Measurements from ENCODE around the gene MRTFB. TPM values are rescaled to one million over a fixed set of nuclear protein-coding genes. Genes with fewer than 3 reads are reported as not detected.

Gene MRTFB
- total RNA-seq, 1 donor from 2014 or later: 37.5 TPM

GRCh38 chr16:14131774-14132695 is 60.9 kb downstream of the MRTFB start:
- no peak for DNase-seq (ENCODE audit: low spot score in 2 of 2)
- FAIRE-seq: no peak

GRCh38 chr16:14132696-14133048 is 61.6 kb downstream of the MRTFB start:
- FAIRE-seq: no peak
- no peak for DNase-seq (ENCODE audit: low spot score in 2 of 2)

GRCh38 chr16:14133907-14134306 is 62.8 kb downstream of the MRTFB start:
- DNase-seq (ENCODE audit: low spot score in 2 of 2): no peak
- no peak for FAIRE-seq

GRCh38 chr16:14135704-14136103 is 64.6 kb downstream of the MRTFB start:
- FAIRE-seq (no peak), DNase-seq (ENCODE audit: low spot score in 2 of 2) (no peak)

GRCh38 chr16:14139872-14140271 is 68.8 kb downstream of the MRTFB start:
- no peak for FAIRE-seq
- no peak for DNase-seq (ENCODE audit: low spot score in 2 of 2)

- no peak for FAIRE-seq
- DNase-seq (ENCODE audit: low spot score in 2 of 2): no peak
These were observed 69.8 kb downstream of the MRTFB start for GRCh38 chr16:14140923-14141322.

- no peak for FAIRE-seq
These were observed 75.3 kb downstream of the MRTFB start for GRCh38 chr16:14146445-14146844.

GRCh38 chr16:14148016-14148415 is 76.9 kb downstream of the MRTFB start:
- DNase-seq (ENCODE audit: low spot score in 2 of 2) (no peak), FAIRE-seq (no peak)

More at GRCh38 chr16:14146445-14146844, 75.3 kb downstream of the MRTFB start:
- no peak for DNase-seq (ENCODE audit: low spot score in 2 of 2)

- DNase-seq (ENCODE audit: low spot score in 2 of 2) (no peak), FAIRE-seq (no peak)
These were observed 77.5 kb downstream of the MRTFB start for GRCh38 chr16:14148569-14148968.

GRCh38 chr16:14150796-14151195 is 79.7 kb downstream of the MRTFB start:
- DNase-seq (ENCODE audit: low spot score in 2 of 2) (no peak), FAIRE-seq (no peak)

- no peak for DNase-seq (ENCODE audit: low spot score in 2 of 2)
- FAIRE-seq: no peak
These were observed 80.3 kb downstream of the MRTFB start for GRCh38 chr16:14151256-14152030.

- DNase-seq (ENCODE audit: low spot score in 2 of 2): no peak
- no peak for FAIRE-seq
These were observed 84.6 kb downstream of the MRTFB start for GRCh38 chr16:14155572-14156190.

GRCh38 chr16:14164916-14165662 is 94.0 kb downstream of the MRTFB start:
- no peak for FAIRE-seq

GRCh38 chr16:14168146-14168545 is 97.0 kb downstream of the MRTFB start:
- DNase-seq (ENCODE audit: low spot score in 2 of 2): no peak
- no peak for FAIRE-seq

More at GRCh38 chr16:14164916-14165662, 94.0 kb downstream of the MRTFB start:
- DNase-seq (ENCODE audit: low spot score in 2 of 2): no peak

GRCh38 chr16:14172200-14172809 is 101.2 kb downstream of the MRTFB start:
- no peak for DNase-seq (ENCODE audit: low spot score in 2 of 2)
- no peak for FAIRE-seq

- no peak for DNase-seq (ENCODE audit: low spot score in 2 of 2)
These were observed 104.0 kb downstream of the MRTFB start for GRCh38 chr16:14175086-14175485.

GRCh38 chr16:14177704-14178103 is 106.6 kb downstream of the MRTFB start:
- DNase-seq (ENCODE audit: low spot score in 2 of 2) (no peak), FAIRE-seq (no peak)

More at GRCh38 chr16:14175086-14175485, 104.0 kb downstream of the MRTFB start:
- no peak for FAIRE-seq

GRCh38 chr16:14179116-14179515 is 108.0 kb downstream of the MRTFB start:
- DNase-seq (ENCODE audit: low spot score in 2 of 2) (no peak), FAIRE-seq (no peak)

GRCh38 chr16:14180481-14180944 is 109.4 kb downstream of the MRTFB start:
- DNase-seq (ENCODE audit: low spot score in 2 of 2) (no peak), FAIRE-seq (no peak)
